Measurements from ENCODE around the gene CIROP.

The CIROP gene, protein sequence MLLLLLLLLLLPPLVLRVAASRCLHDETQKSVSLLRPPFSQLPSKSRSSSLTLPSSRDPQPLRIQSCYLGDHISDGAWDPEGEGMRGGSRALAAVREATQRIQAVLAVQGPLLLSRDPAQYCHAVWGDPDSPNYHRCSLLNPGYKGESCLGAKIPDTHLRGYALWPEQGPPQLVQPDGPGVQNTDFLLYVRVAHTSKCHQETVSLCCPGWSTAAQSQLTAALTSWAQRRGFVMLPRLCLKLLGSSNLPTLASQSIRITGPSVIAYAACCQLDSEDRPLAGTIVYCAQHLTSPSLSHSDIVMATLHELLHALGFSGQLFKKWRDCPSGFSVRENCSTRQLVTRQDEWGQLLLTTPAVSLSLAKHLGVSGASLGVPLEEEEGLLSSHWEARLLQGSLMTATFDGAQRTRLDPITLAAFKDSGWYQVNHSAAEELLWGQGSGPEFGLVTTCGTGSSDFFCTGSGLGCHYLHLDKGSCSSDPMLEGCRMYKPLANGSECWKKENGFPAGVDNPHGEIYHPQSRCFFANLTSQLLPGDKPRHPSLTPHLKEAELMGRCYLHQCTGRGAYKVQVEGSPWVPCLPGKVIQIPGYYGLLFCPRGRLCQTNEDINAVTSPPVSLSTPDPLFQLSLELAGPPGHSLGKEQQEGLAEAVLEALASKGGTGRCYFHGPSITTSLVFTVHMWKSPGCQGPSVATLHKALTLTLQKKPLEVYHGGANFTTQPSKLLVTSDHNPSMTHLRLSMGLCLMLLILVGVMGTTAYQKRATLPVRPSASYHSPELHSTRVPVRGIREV

DNA sequence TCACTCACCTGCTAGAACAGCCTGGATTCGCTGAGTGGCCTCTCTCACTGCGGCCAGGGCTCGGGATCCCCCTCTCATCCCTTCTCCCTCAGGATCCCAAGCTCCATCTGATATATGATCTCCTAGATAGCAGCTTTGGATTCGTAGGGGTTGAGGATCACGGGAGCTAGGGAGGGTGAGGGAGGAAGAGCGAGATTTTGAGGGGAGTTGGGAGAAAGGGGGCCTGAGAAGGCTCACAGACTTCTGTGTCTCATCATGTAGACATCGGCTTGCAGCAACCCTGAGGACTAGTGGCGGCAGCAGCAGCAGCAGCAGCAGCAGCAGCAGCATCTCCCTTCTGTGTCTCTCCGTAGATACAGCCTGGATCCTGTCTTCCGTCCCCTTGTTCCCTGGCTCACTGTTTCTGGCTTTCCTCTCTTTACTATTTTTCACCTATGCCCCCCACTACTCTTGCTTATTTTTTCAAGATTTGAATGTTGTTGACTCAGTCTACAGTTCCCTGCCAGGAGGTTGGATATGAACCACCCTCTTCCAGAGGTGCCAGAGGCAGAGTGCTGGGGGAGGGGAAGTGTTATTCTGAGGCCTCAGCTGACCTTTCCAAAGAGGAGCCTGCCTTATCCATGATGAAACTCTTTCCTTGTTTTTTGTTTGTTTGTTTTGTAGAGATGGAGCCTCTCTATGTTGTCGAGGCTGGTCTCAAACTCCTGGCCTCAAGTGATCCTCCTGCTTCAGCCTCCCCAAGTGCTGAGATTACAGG lies at the start of gene CIROP:
TSS of gene CIROP (minus strand) at position 399 of the 757 bp plus-strand sequence. CDS start at position 330, 69 bp downstream.
- DNase-seq (ENCODE audit: low read depth in 2 of 2) = no peak

DNA sequence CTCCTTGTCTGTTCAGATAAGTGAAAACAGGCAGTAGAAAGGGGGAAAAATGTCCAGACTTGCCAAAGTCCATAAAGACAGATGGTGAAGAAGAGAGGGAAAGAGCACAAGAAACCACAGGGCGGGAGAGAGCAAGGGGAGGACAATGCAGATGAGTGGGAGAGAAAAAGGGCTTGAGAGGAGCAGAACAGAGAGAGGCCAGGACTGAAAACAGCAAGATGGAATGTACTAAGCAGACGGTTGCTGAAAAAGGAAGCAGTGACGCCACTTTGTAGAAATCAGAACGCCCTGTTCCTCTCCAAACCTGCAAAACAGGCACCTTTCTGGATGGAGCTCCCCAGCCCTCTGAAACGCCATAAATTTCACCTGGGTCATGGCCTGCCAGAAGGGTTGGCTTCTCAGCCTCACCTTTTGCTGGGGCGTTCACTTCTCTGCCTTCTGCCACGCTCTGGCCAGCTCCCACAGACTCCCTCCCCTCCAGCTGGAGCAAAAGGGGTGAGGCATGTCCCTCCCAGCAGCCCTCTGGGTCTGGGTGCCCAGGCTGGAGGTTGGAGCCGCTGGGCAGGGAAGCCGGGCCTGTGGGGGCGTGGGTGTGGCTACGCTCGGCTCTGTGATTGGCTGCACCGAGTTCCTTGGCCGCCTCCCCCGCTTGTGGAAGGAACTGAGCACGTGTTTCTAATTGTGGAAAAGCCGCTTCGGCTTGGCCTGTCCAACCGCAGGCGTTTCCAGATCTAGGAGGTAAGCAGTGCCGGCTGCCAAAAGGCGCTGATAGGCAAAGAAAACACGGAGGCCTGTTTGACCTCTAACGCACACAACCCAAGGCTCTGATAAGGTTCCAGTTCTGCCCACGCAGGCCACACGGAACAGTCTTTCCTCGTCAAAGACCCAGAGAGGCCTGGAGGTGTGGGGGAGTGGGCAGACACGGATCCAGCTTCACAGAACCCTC lies 49.3 kb upstream of the CIROP start:
- no peak for DNase-seq (ENCODE audit: low read depth in 2 of 2)

DNA sequence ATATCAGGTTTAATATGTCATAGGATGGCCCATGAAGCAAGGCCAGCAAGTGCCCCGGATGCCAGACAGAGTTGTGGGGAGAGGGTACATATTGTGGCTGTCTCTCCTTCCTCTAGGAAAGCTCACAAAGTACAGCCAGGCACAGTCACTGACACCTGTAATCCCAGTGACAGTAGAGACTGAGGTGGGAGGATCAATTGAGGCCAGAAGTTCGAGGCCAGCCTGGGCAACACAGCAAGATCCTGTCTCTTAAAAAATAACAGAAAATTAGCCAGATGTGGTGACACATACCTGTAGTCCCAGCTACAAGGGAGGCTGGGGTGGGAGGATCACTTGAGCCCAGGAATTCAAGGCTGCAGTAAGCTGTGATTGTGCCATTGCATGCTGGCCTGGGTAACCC lies 46.6 kb upstream of the CIROP start:
- DNase-seq (ENCODE audit: low read depth in 2 of 2) = no peak

DNA sequence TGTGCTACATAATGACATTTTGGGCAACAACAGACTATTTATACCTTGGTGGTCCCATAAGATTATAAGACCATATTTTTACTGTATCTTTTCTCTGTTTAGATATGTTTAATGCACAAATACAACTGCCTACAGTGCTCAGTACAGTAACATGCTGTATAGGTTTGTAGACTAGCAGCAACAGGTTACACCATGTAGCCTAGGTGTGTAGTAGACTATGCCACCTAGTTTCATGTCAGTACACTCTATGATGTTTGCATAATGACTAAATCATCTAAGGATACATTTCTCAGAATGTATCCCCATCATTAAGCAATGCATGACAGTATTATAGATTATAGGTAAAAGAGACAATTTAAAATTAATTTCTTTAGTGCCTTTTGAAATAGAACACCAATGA lies 45.0 kb upstream of the CIROP start:
- DNase-seq (ENCODE audit: low read depth in 2 of 2) = no peak

DNA sequence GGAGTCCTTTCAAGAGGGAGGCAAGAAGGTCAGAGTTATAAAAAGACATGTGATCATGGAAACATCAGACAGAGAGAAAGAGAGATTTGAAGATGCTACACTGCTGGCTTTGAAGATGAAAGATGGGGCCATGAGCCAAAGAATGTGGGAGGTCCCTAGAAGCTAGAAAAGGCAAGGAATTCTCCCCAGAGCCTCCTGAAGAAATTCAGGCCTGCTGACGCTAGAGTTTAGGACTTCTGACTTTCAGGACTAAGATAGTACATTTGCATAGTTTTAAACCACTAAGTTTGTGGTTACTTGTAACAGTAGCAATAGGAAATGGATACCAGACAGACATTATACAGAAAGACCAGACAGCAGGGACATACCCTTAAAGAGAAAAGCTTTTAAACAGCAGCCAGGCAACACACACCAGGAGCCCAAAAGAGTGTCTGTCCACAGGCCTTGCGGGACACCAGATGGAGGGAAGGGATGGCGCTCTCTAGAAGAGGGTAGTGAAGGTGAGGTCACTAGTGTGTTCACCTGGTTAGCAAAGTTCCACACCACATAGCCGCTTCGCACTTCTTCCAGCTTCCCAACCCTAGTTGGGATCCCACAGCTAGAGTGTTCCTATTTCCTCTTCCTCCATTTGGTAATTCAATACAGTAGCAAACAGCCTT lies 43.9 kb upstream of the CIROP start:
- no peak for DNase-seq (ENCODE audit: low read depth in 2 of 2)

DNA sequence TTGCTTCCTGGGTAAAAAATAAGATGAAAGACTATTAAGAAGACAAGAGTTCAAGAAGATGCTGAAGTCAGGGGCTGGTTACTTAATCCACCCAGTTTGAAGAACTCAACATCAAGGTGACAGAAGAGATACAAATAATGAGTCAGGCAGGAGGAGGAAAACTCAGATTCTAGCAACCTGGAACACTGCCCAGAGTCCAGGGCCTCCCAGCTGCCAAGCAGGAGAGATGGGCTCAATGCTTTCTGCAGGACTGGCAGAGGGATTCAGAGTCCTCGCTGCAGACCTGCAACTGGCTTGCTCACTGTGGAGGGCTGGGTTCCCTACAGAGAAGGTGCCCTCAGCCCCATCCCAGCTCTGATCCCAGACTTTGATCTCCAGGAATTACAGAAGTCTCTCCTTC lies 42.9 kb upstream of the CIROP start:
- DNase-seq (ENCODE audit: low read depth in 2 of 2) = no peak

DNA sequence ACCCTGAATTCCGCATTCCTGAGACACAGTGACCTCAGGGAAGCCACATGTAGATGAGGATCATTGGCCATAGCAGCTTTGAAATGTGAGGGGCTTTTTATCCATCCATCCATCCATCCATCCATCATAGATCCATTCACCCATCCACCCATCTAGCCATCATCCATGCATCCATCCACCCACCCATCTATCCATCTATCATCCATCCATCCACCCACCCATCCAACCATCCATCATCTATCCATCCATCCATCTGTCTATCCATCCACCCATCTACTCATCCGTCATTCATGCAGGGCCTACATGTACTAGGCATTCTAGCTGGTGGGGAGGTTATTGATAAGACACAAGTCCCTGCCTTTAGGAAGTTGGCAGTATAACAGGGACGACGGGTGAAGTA lies 42.2 kb upstream of the CIROP start:
- DNase-seq (ENCODE audit: low read depth in 2 of 2) = no peak

DNA sequence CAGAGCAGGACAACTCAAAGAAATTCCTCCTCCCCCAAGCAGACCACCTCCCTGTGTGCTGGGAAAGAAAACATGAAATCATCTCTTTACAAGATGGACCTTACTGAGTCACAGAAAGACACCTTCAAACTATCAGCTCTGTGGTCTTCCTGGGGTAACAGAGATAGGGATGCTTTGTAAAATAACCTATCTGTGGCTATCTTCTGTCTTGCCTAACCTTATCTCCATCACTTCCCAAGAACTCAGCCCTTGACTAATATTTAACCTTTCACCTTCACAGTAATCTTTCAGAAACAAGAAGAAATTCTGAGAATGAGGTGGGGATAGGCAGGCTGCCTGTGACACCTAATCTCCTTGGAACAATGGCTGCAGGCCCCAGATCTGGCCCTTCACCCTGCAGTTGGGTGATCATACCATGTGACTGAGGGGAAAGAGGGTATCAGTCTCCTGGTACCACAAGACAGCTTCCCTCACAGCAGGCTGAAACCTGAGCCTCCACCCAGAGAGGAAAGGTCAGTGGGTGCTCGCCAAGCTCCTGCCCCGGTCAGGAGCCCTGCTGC lies 41.6 kb upstream of the CIROP start:
- no peak for DNase-seq (ENCODE audit: low read depth in 2 of 2)

DNA sequence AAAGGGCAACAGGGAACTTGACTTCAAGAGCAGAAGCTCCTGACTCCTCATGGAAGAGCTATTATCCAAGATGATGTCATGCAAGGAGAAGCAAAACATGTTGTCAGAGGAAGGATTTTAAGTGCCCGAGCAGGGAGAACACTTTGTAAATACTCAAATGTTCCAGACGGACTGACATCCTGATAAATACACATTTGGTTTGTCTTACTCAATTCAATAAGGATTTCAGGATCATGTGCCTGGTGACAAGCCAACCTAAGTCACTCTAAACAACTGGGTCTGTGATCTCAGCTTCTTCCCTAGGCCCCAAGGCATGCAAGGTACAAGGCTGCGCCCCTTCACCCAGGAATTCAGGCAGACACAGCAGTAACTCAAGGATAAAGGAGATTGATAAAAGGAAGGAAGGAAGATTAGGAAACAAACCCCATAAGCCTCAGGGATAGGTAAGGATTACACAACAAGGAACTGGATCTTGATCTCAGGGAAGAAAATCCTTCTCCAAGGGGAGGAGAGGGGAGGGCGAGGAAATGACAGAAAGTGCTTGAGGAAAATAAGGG lies 41.1 kb upstream of the CIROP start:
- no peak for DNase-seq (ENCODE audit: low read depth in 2 of 2)

DNA sequence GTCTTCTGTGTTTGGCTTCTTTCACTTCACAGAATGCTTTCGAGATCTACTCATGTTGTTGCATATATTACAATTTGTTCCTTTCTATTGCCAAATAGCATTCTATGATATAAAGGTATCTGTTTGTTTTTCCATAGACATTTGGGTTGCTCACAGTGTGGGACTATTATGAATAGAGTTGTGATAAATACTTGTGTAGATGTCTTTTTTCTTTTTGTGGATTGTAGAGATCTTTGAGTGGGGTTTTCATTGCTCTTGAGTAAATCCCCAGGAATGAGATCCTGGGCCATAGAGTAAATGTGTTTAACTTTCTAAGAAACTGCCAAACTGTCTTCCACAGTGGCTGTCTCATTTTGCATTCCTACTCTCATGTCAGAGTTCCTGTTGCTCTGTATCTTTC lies 39.1 kb upstream of the CIROP start:
- no peak for DNase-seq (ENCODE audit: low read depth in 2 of 2)

DNA sequence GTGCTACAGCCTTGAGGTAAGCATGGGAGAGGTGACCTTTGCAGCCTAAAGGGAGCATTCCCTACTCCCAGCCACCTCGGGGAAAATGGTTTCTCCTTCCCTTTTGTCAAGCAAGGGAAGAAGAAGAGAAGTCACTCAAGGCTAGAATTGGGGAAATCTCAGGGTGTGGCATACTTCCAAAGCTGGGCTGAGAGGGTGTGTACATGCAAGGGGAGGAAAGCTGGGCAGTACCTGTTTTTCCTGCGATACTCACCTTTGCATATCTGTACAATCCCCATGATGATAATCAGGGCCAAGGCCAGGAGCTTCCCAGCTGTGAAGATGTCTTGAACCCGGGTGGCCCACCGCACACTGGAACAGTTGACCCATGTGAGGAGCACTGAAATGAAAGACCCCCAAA lies 38.0 kb upstream of the CIROP start:
- DNase-seq (ENCODE audit: low read depth in 2 of 2) = no peak

DNA sequence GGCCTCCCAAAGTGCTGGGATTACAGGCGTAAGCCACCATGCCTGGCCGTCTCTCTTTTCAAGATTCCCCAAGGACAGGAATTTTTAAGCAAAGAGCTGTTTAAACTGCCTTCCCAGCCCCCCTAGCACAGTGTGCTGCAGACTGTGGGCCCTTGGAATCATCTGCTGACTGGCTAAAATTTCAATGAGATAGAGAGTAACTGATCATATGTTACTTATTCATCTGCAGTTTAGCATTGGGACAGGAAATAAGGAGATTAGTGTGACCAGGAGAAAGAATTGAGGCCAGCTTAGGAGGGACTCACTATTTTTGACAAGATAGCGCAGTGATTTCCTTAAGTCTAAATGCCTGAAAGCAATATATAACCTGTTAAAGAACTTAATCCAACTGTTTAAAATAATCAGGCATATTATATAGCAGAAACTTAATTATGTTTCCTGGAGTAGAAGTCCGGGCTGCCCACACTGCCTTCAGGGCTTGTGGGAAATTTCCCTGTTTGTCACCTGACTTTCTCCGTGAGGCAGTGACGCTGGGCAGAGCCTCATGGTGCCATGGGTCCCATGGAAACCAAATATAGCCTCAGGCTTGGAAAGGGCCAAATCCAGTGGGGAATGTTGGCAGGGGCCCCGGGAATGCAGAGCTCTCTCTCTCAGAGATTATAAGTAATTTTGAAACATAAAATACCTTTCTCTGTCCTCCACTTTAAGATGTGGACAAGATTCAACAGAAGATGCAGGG lies 37.1 kb upstream of the CIROP start:
- no peak for DNase-seq (ENCODE audit: low read depth in 2 of 2)

DNA sequence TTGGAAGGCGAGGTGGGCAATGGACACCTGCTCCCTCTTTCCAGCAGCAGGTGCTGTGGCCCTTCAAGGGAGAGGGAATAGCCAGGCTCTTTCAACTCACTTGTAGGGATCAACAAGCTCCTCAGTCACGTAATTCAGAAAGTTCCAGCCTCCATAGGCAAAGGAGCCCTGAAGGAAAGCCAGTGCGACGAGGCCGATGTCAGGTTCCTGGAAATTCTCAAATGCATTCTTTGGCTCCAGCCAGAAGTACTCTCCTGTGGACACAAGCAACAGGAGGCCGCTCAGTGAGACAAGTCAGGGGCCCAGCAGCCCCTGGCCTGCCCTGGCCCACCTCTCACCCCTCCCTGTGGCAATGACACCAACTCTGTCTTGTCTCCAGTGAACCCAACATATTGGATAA lies 35.6 kb upstream of the CIROP start:
- no peak for DNase-seq (ENCODE audit: low read depth in 2 of 2)

DNA sequence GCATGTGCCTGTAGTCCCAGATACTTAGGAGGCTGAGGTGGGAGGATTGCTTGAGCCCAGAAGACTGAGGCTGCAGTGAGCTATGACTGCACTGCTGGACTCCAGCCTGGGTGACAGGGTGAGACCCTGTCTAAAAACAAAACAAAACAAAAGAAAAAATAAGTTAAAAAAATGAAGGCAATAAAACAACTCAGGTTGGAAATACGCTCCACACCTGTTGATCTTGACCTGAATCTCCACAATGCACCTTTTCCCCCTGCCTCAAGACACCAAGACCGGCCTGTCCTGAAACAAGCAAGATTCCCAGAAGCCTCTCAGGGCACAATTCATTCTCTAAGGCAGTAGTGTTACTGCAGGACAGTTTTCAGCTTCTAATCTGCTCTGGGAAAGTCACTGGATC lies 35.1 kb upstream of the CIROP start:
- DNase-seq (ENCODE audit: low read depth in 2 of 2) = no peak

DNA sequence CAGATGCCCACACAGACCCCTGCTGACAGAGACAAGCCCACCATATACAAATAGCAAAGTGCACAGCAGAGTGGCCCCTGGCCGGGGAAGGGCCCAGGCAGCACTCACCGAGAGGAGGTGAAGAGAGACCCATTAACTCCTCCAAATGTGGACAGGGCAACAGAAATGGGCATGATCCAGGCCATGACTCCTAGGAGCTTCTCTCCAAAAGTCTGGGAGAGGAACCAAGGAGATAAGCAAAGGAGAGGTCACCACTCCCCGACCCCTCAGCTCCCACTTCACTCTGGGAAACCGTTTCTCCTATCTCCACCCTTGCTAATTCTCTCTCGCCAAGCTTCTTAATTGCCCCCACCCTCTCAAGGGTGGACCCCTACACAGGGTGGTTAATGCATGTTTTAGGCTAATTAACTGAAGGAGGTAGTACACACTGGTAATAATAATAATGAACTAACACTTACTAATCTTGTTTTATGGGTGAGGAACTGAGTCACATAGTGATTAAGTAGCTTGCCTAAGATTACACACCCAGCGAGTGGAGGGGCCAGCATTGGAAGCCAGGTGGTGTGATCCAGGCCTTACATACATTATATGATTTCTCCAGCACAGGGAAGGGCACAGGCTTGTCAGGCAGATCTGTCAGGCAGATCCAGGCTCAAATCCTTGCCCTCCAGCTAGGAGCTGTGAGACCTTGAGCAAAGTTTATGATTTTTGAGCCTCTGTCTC lies 33.2 kb upstream of the CIROP start:
- no peak for DNase-seq (ENCODE audit: low read depth in 2 of 2)

DNA sequence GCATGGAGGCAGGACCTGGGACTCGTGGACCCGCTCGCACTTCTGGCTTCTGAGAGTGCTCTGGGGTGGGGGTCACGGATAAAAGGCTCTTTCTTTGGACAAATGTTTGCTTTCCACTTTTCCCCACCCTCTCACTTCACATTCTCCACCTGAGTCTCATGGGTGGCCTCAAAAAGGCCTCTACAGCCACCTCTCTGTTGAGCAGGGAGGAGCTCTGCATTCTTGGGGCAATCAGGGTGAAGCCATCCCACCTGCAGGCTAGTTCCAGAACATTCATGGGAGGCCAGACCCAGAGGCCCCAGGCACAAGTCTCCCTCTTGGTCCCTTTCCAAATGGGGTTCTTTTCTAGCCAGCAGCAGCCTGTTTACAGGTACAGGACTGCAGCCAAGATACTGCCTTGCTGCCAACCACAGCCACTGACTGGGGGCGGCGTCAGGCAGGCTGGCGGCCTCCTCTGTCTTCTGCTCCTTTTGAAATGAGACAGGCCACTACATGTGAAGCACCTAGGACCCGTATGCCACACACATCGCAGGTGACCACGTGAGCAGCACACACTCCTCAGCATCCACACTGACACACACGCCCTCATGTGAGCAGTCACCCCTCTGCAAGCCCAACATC lies 32.5 kb upstream of the CIROP start:
- DNase-seq (ENCODE audit: low read depth in 2 of 2) = no peak

DNA sequence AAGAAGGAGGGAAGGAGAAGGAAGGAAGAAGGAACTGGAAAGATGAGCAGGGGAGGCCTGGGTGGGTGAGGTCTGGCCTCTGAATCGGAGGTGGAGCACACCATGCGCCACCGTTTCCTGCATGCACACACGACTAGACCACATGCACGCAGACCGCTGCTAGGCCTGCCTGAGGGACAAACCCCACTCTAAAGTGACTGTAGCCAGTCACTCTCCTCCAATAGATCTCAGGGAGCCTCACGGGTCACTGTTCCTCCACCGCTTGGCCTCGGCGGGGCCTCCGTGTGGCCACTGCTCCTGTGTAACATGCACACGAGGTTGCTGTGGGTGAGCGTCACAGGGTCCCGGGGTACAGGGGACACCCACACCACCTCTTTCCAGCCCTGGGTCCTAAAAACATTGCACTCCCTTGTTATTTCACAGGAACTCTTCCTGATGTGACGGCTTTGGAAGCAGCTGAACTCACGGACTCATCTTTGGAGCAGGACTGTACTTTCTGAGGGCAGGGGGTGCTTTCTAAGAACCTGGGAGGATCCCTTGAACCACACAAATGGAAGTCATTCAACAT lies 31.9 kb upstream of the CIROP start:
- DNase-seq (ENCODE audit: low read depth in 2 of 2) = no peak

DNA sequence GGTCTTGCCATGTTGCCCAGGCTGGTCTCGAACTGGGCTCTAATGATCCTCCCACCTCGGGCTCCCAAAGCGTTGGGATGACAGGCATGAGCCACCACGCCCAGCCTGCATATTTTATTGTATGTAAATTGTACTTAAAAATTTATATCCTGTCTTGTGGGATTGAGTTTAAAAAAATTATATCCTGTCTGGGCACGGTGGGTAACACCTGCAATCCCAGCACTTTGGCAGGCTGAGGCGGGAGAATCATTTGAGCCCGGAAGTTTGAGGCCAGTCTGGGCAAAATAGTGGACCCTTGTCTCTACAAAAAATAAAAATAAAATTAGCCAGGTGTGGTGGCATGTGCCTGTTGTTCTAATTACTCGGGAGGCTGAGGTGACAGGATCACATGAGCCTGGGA lies 28.2 kb upstream of the CIROP start:
- DNase-seq (ENCODE audit: low read depth in 2 of 2) = no peak
